ENCODE measurements around the gene RESF1. TPM values are rescaled to one million over a fixed set of nuclear protein-coding genes. Genes with fewer than 3 reads are reported as not detected.

The RESF1 gene
- total RNA-seq, 1 experiment from 2014 or later: 91.4 TPM

DNA sequence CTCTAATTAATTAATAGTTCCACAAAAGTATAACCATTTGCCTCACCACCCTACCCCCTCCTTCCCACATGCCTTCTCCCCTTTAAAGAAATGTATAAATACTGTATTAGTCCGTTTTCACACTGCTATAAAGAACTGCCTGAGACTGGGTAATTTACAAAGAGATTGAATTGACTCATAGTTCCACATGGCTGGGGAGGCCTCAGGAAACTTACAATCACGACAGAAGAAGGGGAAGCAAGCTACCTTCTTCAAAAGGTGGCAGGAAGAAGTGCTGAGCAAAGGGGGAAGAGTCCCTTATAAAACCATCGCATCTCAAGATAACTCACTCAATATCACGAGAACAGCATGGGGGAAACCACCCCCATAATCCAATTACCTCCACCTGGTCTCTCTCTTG is 8.2 kb upstream of the RESF1 start:
- DNase-seq (ENCODE audit: low spot score) (no peak), ATAC-seq (no peak)
- H3K27me3 Mint-ChIP-seq (ENCODE audit: low read depth): no peaks in the 10 kb centered on the region; the same call in 1 of the 2 replicates
- peaks cover 36% of the 10 kb centered on the region for H3K36me3 Mint-ChIP-seq
- no peak overlapping the region for H3K4me3 Mint-ChIP-seq
- TF ChIP-seq USF2 (CRISPR knock-in tag; IDR thresholded peaks at IDR 0.05) (no peak), ZBTB43 (CRISPR knock-in tag; IDR thresholded peaks at IDR 0.05) (no peak), PRDM15 (CRISPR knock-in tag; IDR thresholded peaks at IDR 0.05) (no peak), CREB1 (CRISPR knock-in tag; IDR thresholded peaks at IDR 0.05) (no peak), ETV6 (CRISPR knock-in tag; IDR thresholded peaks at IDR 0.05) (no peak), EMX1 (CRISPR knock-in tag; IDR thresholded peaks at IDR 0.05) (no peak), KAT7 (CRISPR knock-in tag; IDR thresholded peaks at IDR 0.05; ENCODE audit: borderline replicate concordance) (no peak), GRHL2 (CRISPR knock-in tag; IDR thresholded peaks at IDR 0.05; ENCODE audit: insufficient replicate concordance, severe bottlenecking) (no peak), MLX (CRISPR knock-in tag; IDR thresholded peaks at IDR 0.05) (no peak), JAZF1 (CRISPR knock-in tag; IDR thresholded peaks at IDR 0.05) (no peak), OVOL2 (CRISPR knock-in tag; IDR thresholded peaks at IDR 0.05; ENCODE audit: borderline replicate concordance) (no peak), FOXP1 (CRISPR knock-in tag; IDR thresholded peaks at IDR 0.05; ENCODE audit: borderline replicate concordance) (no peak)
- TF ChIP-seq, protein P1, sequence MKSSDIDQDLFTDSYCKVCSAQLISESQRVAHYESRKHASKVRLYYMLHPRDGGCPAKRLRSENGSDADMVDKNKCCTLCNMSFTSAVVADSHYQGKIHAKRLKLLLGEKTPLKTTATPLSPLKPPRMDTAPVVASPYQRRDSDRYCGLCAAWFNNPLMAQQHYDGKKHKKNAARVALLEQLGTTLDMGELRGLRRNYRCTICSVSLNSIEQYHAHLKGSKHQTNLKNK (CRISPR knock-in tag; IDR thresholded peaks at IDR 0.05): no peak
- TF ChIP-seq, protein P2, sequence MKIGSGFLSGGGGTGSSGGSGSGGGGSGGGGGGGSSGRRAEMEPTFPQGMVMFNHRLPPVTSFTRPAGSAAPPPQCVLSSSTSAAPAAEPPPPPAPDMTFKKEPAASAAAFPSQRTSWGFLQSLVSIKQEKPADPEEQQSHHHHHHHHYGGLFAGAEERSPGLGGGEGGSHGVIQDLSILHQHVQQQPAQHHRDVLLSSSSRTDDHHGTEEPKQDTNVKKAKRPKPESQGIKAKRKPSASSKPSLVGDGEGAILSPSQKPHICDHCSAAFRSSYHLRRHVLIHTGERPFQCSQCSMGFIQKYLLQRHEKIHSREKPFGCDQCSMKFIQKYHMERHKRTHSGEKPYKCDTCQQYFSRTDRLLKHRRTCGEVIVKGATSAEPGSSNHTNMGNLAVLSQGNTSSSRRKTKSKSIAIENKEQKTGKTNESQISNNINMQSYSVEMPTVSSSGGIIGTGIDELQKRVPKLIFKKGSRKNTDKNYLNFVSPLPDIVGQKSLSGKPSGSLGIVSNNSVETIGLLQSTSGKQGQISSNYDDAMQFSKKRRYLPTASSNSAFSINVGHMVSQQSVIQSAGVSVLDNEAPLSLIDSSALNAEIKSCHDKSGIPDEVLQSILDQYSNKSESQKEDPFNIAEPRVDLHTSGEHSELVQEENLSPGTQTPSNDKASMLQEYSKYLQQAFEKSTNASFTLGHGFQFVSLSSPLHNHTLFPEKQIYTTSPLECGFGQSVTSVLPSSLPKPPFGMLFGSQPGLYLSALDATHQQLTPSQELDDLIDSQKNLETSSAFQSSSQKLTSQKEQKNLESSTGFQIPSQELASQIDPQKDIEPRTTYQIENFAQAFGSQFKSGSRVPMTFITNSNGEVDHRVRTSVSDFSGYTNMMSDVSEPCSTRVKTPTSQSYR (CRISPR knock-in tag; IDR thresholded peaks at IDR 0.05): no peak
- TF ChIP-seq, protein P3, sequence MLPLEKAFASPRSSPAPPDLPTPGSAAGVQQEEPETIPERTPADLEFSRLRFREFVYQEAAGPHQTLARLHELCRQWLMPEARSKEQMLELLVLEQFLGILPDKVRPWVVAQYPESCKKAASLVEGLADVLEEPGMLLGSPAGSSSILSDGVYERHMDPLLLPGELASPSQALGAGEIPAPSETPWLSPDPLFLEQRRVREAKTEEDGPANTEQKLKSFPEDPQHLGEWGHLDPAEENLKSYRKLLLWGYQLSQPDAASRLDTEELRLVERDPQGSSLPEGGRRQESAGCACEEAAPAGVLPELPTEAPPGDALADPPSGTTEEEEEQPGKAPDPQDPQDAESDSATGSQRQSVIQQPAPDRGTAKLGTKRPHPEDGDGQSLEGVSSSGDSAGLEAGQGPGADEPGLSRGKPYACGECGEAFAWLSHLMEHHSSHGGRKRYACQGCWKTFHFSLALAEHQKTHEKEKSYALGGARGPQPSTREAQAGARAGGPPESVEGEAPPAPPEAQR (CRISPR knock-in tag; IDR thresholded peaks at IDR 0.05): no peak
- TF ChIP-seq, protein P4, sequence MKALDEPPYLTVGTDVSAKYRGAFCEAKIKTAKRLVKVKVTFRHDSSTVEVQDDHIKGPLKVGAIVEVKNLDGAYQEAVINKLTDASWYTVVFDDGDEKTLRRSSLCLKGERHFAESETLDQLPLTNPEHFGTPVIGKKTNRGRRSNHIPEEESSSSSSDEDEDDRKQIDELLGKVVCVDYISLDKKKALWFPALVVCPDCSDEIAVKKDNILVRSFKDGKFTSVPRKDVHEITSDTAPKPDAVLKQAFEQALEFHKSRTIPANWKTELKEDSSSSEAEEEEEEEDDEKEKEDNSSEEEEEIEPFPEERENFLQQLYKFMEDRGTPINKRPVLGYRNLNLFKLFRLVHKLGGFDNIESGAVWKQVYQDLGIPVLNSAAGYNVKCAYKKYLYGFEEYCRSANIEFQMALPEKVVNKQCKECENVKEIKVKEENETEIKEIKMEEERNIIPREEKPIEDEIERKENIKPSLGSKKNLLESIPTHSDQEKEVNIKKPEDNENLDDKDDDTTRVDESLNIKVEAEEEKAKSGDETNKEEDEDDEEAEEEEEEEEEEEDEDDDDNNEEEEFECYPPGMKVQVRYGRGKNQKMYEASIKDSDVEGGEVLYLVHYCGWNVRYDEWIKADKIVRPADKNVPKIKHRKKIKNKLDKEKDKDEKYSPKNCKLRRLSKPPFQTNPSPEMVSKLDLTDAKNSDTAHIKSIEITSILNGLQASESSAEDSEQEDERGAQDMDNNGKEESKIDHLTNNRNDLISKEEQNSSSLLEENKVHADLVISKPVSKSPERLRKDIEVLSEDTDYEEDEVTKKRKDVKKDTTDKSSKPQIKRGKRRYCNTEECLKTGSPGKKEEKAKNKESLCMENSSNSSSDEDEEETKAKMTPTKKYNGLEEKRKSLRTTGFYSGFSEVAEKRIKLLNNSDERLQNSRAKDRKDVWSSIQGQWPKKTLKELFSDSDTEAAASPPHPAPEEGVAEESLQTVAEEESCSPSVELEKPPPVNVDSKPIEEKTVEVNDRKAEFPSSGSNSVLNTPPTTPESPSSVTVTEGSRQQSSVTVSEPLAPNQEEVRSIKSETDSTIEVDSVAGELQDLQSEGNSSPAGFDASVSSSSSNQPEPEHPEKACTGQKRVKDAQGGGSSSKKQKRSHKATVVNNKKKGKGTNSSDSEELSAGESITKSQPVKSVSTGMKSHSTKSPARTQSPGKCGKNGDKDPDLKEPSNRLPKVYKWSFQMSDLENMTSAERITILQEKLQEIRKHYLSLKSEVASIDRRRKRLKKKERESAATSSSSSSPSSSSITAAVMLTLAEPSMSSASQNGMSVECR (CRISPR knock-in tag; IDR thresholded peaks at IDR 0.05; ENCODE audit: borderline replicate concordance): no peak
- H3K9me3 Mint-ChIP-seq: peaks cover 42% of the 10 kb centered on the region
- ChIA-PET POLR2A (no interaction called here), CTCF (no interaction called here)
- H3K27ac Mint-ChIP-seq: no peak overlapping the region
- peaks cover 22% of the 10 kb centered on the region for H3K4me1 Mint-ChIP-seq
